NB4 (cell line): Measurements from ENCODE around the gene AKR1C1.

Source experiments
- POLR2A ChIP-seq: IDR thresholded peaks from 2 replicates; pipeline ENCODE4 v1.6.1; 2011; ENCODE audit warnings: mild to moderate bottlenecking; ENCODE audit not compliant: insufficient read length; ENCODE audit errors: extremely low read depth
- TF ChIP-seq, protein P1 (sequence below): IDR thresholded peaks from one replicate; pipeline ENCODE4 v1.5.1; 2012; ENCODE audit warnings: low read depth, low read length

DNA sequence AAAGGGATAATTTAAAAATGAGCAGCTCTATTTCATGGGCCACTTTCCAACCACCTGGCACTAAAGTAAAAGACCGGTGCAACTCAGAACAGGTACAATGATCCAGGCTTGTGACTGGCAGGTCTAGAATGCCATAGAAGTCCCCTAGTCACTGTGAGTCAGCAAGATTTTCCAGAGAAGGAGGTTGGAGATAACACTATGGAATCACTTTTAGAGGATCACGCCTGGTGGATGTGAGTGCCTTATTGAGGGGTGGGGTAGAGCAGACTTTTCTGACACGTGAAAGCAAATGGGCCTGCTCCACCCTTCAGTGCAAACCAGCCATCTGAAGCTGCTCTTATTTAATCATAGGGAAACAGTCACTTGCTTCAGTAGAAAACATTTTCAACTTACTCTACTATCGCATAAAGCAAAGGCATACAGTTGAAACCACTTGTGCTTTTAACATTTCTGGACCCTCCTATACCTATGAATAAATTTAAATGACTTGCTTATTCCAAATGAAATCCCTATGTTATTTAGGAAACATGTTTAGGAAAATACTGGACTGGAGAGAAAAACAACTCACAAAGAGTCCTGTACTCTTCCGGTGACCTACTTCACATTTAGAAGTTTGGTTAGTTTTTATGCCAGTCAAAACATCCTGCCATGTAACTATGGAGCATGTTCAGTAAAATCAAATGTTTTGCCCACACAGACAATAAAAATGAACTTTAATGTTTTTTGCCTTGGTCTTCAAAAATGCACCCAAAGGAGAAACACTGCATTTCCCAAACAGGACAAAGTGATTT is 21.5 kb upstream of the AKR1C1 start:
- no peak for TF ChIP-seq POLR2A
- TF ChIP-seq, protein P1, sequence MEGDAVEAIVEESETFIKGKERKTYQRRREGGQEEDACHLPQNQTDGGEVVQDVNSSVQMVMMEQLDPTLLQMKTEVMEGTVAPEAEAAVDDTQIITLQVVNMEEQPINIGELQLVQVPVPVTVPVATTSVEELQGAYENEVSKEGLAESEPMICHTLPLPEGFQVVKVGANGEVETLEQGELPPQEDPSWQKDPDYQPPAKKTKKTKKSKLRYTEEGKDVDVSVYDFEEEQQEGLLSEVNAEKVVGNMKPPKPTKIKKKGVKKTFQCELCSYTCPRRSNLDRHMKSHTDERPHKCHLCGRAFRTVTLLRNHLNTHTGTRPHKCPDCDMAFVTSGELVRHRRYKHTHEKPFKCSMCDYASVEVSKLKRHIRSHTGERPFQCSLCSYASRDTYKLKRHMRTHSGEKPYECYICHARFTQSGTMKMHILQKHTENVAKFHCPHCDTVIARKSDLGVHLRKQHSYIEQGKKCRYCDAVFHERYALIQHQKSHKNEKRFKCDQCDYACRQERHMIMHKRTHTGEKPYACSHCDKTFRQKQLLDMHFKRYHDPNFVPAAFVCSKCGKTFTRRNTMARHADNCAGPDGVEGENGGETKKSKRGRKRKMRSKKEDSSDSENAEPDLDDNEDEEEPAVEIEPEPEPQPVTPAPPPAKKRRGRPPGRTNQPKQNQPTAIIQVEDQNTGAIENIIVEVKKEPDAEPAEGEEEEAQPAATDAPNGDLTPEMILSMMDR = no peak
